K562 (cell line): ENCODE measurements around the gene HPS4. TPM values are rescaled to one million over a fixed set of nuclear protein-coding genes. Genes with fewer than 3 reads are reported as not detected.

ENCODE experiments used
- ATAC-seq: fragments of 200-7000 bp; cut with Tn5 transposase; 3 replicates; pipeline ENCODE4 v1.9.1; 2020; ENCODE audit warnings: moderate library complexity
- BruUV-seq: library from RNA; stranded (reverse); fragments of 400-500 nt; replicated peaks from 2 replicates; lab custom pipeline; 2021; lab: Mats Ljungman, UMichigan
- CTCF ChIA-PET: fragments of 300-600 bp; formaldehyde crosslinking; extraction: SDS; loops from one replicate; lab custom pipeline; 2021; ENCODE audit warnings: low intra/inter-chr PET ratio; lab: Yijun Ruan, JAX
- POLR2A ChIA-PET: fragments of 300-600, 350-650 bp; sonication (Branson Sonifier 250); formaldehyde crosslinking; extraction: SDS; loops from one replicate; lab custom pipeline; 2021; ENCODE audit warnings: antibody characterized with exemption, inconsistent platforms; lab: Yijun Ruan, JAX
- DNase-seq, 4 experiments: peaks; one replicate each; pipeline versions ENCODE4 v3.0.0 to v3.0.0-alpha.2; 2011 to 2018; ENCODE audit warnings: low spot score in 3 of 4, mixed read lengths in 3 of 4; ENCODE audit errors: extremely low read depth in 1 of 4
- FAIRE-seq: peaks from 2 replicates; lab custom pipeline; 2011; peaks lifted over from hg19 to GRCh38; lab: Jason Lieb, UNC
- H2AFZ ChIP-seq: 2 replicates; pipeline ENCODE4 v1.6.0; 2011; ENCODE audit warnings: low read depth, low read length, control low read depth, inconsistent platforms
- H3K27ac ChIP-seq: fragments of 200-600 bp; 3 replicates; pipeline ENCODE4 v1.8.0; 2011; ENCODE audit warnings: low read depth, mild to moderate bottlenecking, control low read depth, inconsistent platforms, low read length, moderate library complexity, mixed read lengths; ENCODE audit errors: extremely low read depth
- H3K27me3 ChIP-seq, 2 experiments: fragments of 300-600 bp in 1 of 2; 2 replicates in 1 of 2; 3 replicates in 1 of 2; pipeline versions ENCODE4 v1.6.0 to v1.8.0; 2011; ENCODE audit warnings: inconsistent platforms in 2 of 2, low read length in 2 of 2, mild to moderate bottlenecking in 1 of 2, mixed read lengths in 1 of 2, moderate library complexity in 1 of 2; ENCODE audit not compliant: control insufficient read depth in 2 of 2, insufficient read depth in 2 of 2
- H3K36me3 ChIP-seq: fragments of 300-600 bp; 3 replicates; pipeline ENCODE4 v1.8.0; 2011; ENCODE audit warnings: mild to moderate bottlenecking, low read length, inconsistent platforms; ENCODE audit not compliant: control insufficient read depth, insufficient read depth
- H3K4me1 ChIP-seq, 2 experiments: fragments of 200-600 bp in 1 of 2; replicated peaks in 1 of 2; 2 replicates in 1 of 2; 3 replicates in 1 of 2; pipeline versions ENCODE4 v1.5.1 to v1.8.0; 2011; ENCODE audit warnings: inconsistent platforms in 2 of 2, low read length in 2 of 2, mild to moderate bottlenecking in 1 of 2, mixed read lengths in 1 of 2, moderate library complexity in 1 of 2; ENCODE audit not compliant: control insufficient read depth in 2 of 2, insufficient read depth in 2 of 2
- H3K4me2 ChIP-seq: 2 replicates; pipeline ENCODE4 v1.6.1; 2011; ENCODE audit warnings: low read length, control low read depth, inconsistent platforms, mixed read lengths; ENCODE audit not compliant: insufficient read depth
- H3K4me3 ChIP-seq: fragments of 200-600 bp; sonication (generic), shearing (Covaris generic); 2 replicates; pipeline ENCODE4 v1.5.1; 2016; ENCODE audit warnings: control low read depth, inconsistent platforms
- H3K79me2 ChIP-seq: fragments of 200-600 bp; 3 replicates; pipeline ENCODE4 v1.8.0; 2011; ENCODE audit warnings: low read length, inconsistent platforms; ENCODE audit not compliant: control insufficient read depth, insufficient read depth
- H3K9ac ChIP-seq, 2 experiments: 2 replicates each; pipeline versions ENCODE4 v1.6.0 to v1.6.1; 2011; ENCODE audit warnings: low read depth in 2 of 2, low read length in 2 of 2, control low read depth in 1 of 2, inconsistent platforms in 1 of 2, mild to moderate bottlenecking in 1 of 2, mixed read lengths in 1 of 2; ENCODE audit not compliant: insufficient read depth in 1 of 2
- H3K9me1 ChIP-seq: one replicate; pipeline ENCODE4 v1.6.0; 2011; ENCODE audit warnings: inconsistent platforms, mild to moderate bottlenecking, low read length, moderate library complexity; ENCODE audit not compliant: control insufficient read depth, insufficient read depth
- H3K9me3 ChIP-seq: replicated peaks from 2 replicates; pipeline ENCODE4 v1.5.1; 2011; ENCODE audit warnings: low read depth, low read length, inconsistent platforms; ENCODE audit not compliant: control insufficient read depth, insufficient read depth
- H4K20me1 ChIP-seq: replicated peaks from 2 replicates; pipeline ENCODE4 v1.6.1; 2011; ENCODE audit warnings: low read length, inconsistent platforms, mixed read lengths; ENCODE audit not compliant: control insufficient read depth, insufficient read depth
- ATF7 ChIP-seq: fragments of 450-650 bp; IDR thresholded peaks from 2 replicates; pipeline ENCODE4 v1.7.1; 2014; ENCODE audit warnings: mild to moderate bottlenecking, moderate library complexity
- CEBPG ChIP-seq, 3 experiments: fragments of 200-800 bp in 1 of 3; sonication (Bioruptor generic) in 1 of 3; sonication (generic) in 1 of 3; formaldehyde crosslinking in 1 of 3; IDR thresholded peaks in 2 of 3; conservative IDR thresholded peaks in 1 of 3; 2 replicates each; pipeline versions ENCODE4 v1.6.1 to v1.8.0; 2016 to 2022; ENCODE audit warnings: missing compliant biosample characterization in 2 of 3, missing genetic modification characterization in 2 of 3, mild to moderate bottlenecking in 1 of 3, missing genetic modification reagents in 1 of 3
- HNRNPLL ChIP-seq: fragments of 200-400 bp; formaldehyde crosslinking; IDR thresholded peaks from 2 replicates; pipeline ENCODE4 v1.6.1; 2017; ENCODE audit warnings: low read length, low read depth, mild to moderate bottlenecking; ENCODE audit not compliant: poor library complexity, severe bottlenecking
- JUND ChIP-seq, 2 experiments: IDR thresholded peaks; 2 replicates in 1 of 2; 3 replicates in 1 of 2; pipeline ENCODE4 v1.6.1; 2011; ENCODE audit warnings: borderline replicate concordance in 2 of 2, low read depth in 2 of 2, low read length in 2 of 2, improper control_type of control experiment in 1 of 2, missing biosample characterization in 1 of 2, missing genetic modification characterization in 1 of 2, missing genetic modification reagents in 1 of 2
- L3MBTL2 ChIP-seq: fragments of 450-650 bp; IDR thresholded peaks from 2 replicates; pipeline ENCODE4 v1.6.1; 2016; ENCODE audit warnings: mild to moderate bottlenecking, moderate library complexity
- MAFK ChIP-seq: IDR thresholded peaks from 2 replicates; pipeline ENCODE4 v1.6.1; 2011; ENCODE audit warnings: low read length, improper control_type of control experiment
- PHF8 ChIP-seq: fragments of 200-600 bp; sonication (generic); IDR thresholded peaks from 2 replicates; pipeline ENCODE4 v1.6.1; 2012; ENCODE audit warnings: mixed run types, mild to moderate bottlenecking, inconsistent platforms, low read length, moderate library complexity, borderline replicate concordance
- PRMT5 ChIP-seq: sonication (generic); formaldehyde crosslinking; IDR thresholded peaks from 2 replicates; pipeline ENCODE4 v1.5.0; 2020; ENCODE audit warnings: missing genetic modification reagents
- SPI1 ChIP-seq: IDR thresholded peaks from 2 replicates; pipeline ENCODE4 v1.6.1; 2011; ENCODE audit warnings: low read depth, low read length, control low read depth, borderline replicate concordance
- TAL1 ChIP-seq: fragments of 450-650 bp; IDR thresholded peaks from 2 replicates; pipeline ENCODE4 v1.6.1; 2016; ENCODE audit warnings: mild to moderate bottlenecking
- ZFX ChIP-seq: sonication (generic); formaldehyde crosslinking; IDR thresholded peaks from 2 replicates; pipeline ENCODE4 v1.8.0; 2022; ENCODE audit warnings: mild to moderate bottlenecking, missing genetic modification reagents, moderate library complexity
- ZNF76 ChIP-seq: fragments of 250-450 bp; sonication (Bioruptor Pico); IDR thresholded peaks from 2 replicates; pipeline ENCODE4 v1.4.0; 2020; ENCODE audit warnings: mild to moderate bottlenecking, moderate library complexity, borderline replicate concordance
- WGBS: fragments of 100-300 bp; shearing (Covaris generic); methylation state at CpG from one replicate; pipeline ENCODE4 v1.1.6; 2016; ENCODE audit warnings: low coverage, mixed read lengths; ENCODE audit not compliant: insufficient coverage; ENCODE audit errors: missing lambda C conversion rate; 5-methylcytosine and 5-hydroxymethylcytosine counted together
- in situ Hi-C: fragments of 300-500 bp; cut with MboI; formaldehyde crosslinking; loops from 4 replicates; pipeline ENCODE4 v1.15.0; 2018; ENCODE audit warnings: inconsistent platforms, mixed read lengths
- intact Hi-C: fragments of 100-400 bp; cut with micrococcal nuclease; formaldehyde crosslinking; loops from 2 replicates; pipeline ENCODE4 v1.14.2; 2022
- polyA plus RNA-seq, 8 experiments: library from polyadenylated mRNA; depleted of rRNA in 4 of 8; stranded (reverse) in 5 of 8; unstranded in 3 of 8; fragments of >200 nt; fragmentation: Nextera tagmentation in 2 of 8; fragmentation: Illumina TruSeq in 1 of 8; extraction: Ambion mirVana in 2 of 8; extraction: Trizol in 1 of 8; gene quantifications; 2 replicates each; pipeline versions ENCODE4 v1.2.1 to v1.2.3, GENCODE V29; 2011 to 2014; ENCODE audit warnings: inconsistent platforms in 1 of 8, missing spikeins in 1 of 8
- total RNA-seq, 7 experiments: library from RNA; depleted of rRNA in 6 of 7; stranded (reverse); fragments of >200 nt in 6 of 7; fragmentation: Illumina TruSeq in 2 of 7; extraction: Trizol in 2 of 7; gene quantifications; 2 replicates each; pipeline versions ENCODE4 v1.2.1 to v1.2.3, GENCODE V29; 2011 to 2021; ENCODE audit warnings: low replicate concordance in 1 of 7
- TF ChIP-seq, protein P1 (sequence below): fragments of 450-650 bp; formaldehyde crosslinking; IDR thresholded peaks from 2 replicates; pipeline ENCODE4 v1.4.0; 2020; ENCODE audit warnings: mild to moderate bottlenecking, mixed read lengths
- TF ChIP-seq, protein P2 (sequence below): IDR thresholded peaks from 2 replicates; pipeline ENCODE4 v1.6.1; 2014; ENCODE audit warnings: antibody characterized with exemption
- TF ChIP-seq, protein P3 (sequence below): fragments of 200-800 bp; sonication (Bioruptor generic); IDR thresholded peaks from 2 replicates; pipeline ENCODE4 v1.6.1; 2017; ENCODE audit warnings: missing genetic modification characterization, missing compliant biosample characterization

HPS4 gene
- total and polyA plus RNA-seq, 9 of the 15 experiments (the other 6 are each of a cell fraction or from before 2014, with no cell fraction given): 12.8 to 29.2 (median 25.3) TPM

DNA sequence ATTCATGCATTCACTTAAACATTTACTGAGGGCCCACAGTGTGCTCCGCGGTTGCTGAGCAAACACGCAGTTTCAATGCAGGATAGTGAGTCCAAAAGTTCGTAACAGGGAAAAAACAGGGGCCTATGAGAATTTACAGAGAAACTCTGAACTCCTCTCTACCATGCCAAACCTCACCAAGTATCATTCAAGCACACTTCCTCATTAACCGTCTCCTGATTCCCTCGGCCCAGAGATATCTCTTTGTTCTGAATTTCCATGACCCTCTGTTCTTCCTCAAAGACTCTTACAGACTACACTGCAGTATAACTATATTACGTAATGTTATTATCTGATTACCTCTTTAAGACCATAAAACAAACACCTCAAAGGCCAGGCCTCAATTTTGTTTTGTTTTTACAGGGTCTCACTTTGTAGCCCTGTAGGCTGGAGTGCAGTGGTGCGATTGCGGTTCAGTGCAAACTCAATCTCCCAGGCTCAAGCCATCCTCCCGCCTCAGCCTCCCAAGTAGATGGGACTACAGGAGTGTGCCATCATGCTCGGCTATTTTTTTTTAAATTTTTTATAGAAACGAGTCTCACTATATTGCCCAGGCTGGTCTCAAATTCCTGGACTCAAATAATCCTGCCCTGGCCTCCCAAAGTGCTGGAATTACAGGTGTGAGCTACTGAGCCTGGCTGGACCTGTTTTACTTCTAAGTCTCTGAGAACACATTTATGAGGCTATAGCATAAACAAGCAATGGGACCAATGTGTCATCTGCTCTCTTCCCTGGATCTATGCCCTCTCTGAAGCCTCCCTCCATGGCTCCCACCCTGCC, 3.6 kb downstream of the HPS4 start:
- Histone ChIP-seq H3K27ac (peak overlapping the region; percentile 86), H3K36me3 (peaks cover 38% of the 10 kb centered on the region; the same call in 2 of the 3 replicates), H3K9me3 (no peaks in the 10 kb centered on the region), H3K79me2 (peaks cover 85% of the 10 kb centered on the region), H3K27me3 (no peaks in the 10 kb centered on the region), H3K9me1 (no peaks in the 10 kb centered on the region), H2AFZ (peak overlapping the region; percentile 75), H3K4me3 (peak overlapping the region; percentile 89), H3K4me2 (peak overlapping the region; percentile 97), H3K4me1 (peaks cover 14 to 41% of the 10 kb centered on the region in 2 experiments; a peak in 4 of 5 replicates), H4K20me1 (no peaks in the 10 kb centered on the region), H3K9ac (peak overlapping the region; percentile 80 to 81; a peak in 3 of 4 replicates)
- intact Hi-C loops: loop anchor here (10.0 kb wide), 1 partner anchor 105 kb away; no protein-coding TSS in a partner anchor
- ATAC-seq (peak; percentile 42), DNase-seq (peak in 1 of 4 experiments; percentile 35), FAIRE-seq (peak; percentile 29)
- in situ Hi-C loops: no loop called here
- 1% methylated on average over 12 of the region's 12 CpGs for WGBS
- ChIA-PET CTCF (no interaction called here), POLR2A (interaction anchor here (0.7 to 1.4 kb wide), 6 partner anchors 10 to 45 kb away, joined by 3 to 8 read pairs (median 4); no protein-coding TSS in a partner anchor)
- no TSS peak for BruUV-seq
- TF ChIP-seq JUND (IDR thresholded peaks at IDR 0.05; ENCODE audit: borderline replicate concordance, low read depth, low read length) (no peak), JUND (tag; IDR thresholded peaks at IDR 0.05; ENCODE audit: borderline replicate concordance, low read depth, low read length) (0 out of 3 replicates have a peak, but pooled peaks have one; percentile 9), PHF8 (peak; percentile 23; the same call in 1 of the 2 replicates), ATF7 (peak; percentile 84), L3MBTL2 (0 out of 2 replicates have a peak, but pooled peaks have one; percentile 10), PRMT5 (CRISPR knock-in tag) (no peak), ZNF76 (CRISPR knock-in tag) (no peak), CEBPG (CRISPR knock-in tag; IDR thresholded peaks at IDR 0.05) (no peak; the same call in 1 of the 2 replicates), CEBPG (tag; conservative IDR thresholded peaks at IDR 0.05 in 1 of 2, IDR thresholded peaks at IDR 0.05 in 1 of 2) (peak in 1 of 2 experiments; percentile 70; a peak in 3 of 4 replicates), HNRNPLL (peak; percentile 73), MAFK (no peak), ZFX (CRISPR knock-in tag) (peak; percentile 62), SPI1 (peak; percentile 90), TAL1 (no peak)
- TF ChIP-seq, protein P1, sequence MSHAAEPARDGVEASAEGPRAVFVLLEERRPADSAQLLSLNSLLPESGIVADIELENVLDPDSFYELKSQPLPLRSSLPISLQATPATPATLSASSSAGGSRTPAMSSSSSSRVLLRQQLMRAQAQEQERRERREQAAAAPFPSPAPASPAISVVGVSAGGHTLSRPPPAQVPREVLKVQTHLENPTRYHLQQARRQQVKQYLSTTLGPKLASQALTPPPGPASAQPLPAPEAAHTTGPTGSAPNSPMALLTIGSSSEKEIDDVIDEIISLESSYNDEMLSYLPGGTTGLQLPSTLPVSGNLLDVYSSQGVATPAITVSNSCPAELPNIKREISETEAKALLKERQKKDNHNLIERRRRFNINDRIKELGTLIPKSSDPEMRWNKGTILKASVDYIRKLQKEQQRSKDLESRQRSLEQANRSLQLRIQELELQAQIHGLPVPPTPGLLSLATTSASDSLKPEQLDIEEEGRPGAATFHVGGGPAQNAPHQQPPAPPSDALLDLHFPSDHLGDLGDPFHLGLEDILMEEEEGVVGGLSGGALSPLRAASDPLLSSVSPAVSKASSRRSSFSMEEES (CRISPR knock-in tag): no peak
- TF ChIP-seq, protein P2, sequence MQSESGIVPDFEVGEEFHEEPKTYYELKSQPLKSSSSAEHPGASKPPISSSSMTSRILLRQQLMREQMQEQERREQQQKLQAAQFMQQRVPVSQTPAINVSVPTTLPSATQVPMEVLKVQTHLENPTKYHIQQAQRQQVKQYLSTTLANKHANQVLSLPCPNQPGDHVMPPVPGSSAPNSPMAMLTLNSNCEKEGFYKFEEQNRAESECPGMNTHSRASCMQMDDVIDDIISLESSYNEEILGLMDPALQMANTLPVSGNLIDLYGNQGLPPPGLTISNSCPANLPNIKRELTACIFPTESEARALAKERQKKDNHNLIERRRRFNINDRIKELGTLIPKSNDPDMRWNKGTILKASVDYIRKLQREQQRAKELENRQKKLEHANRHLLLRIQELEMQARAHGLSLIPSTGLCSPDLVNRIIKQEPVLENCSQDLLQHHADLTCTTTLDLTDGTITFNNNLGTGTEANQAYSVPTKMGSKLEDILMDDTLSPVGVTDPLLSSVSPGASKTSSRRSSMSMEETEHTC: no peak
- TF ChIP-seq, protein P3, sequence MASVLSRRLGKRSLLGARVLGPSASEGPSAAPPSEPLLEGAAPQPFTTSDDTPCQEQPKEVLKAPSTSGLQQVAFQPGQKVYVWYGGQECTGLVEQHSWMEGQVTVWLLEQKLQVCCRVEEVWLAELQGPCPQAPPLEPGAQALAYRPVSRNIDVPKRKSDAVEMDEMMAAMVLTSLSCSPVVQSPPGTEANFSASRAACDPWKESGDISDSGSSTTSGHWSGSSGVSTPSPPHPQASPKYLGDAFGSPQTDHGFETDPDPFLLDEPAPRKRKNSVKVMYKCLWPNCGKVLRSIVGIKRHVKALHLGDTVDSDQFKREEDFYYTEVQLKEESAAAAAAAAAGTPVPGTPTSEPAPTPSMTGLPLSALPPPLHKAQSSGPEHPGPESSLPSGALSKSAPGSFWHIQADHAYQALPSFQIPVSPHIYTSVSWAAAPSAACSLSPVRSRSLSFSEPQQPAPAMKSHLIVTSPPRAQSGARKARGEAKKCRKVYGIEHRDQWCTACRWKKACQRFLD (CRISPR knock-in tag): 0 out of 2 replicates have a peak, but pooled peaks have one; percentile 22
